NOMO-1 treated with DMSO at 0.1 percent for 48 hours (cell line): ENCODE measurements around the gene BICDL1.

Experiments used
- DNase-seq: peaks from one replicate; lab custom pipeline; 2025; ENCODE audit not compliant: unreplicated experiment; lab: John Stamatoyannopoulos, UW

BICDL1 gene

DNA sequence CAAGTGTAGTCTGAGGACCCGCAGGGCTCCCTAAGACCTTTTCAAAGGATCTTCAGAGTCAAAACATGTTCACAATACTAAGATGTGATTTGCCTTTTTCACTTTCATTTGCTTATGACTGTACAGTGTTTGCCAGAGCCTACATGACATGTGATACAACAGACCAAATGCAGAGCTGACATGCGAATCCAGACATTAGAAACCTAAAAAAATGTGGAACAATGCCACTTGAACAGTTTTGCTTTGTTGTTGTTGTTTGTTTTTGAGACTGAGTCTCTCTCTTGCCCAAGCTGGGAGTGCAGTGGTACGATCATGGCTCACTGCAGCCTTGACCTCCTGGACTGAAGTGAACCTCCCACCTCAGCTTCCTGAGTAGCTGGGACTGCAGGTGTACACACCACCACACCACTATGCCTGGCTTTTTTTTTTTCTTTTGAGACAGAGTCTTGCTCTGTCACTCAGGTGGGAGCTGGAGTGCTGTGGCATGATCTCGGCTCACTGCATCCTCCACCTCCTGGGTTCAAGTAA, 132.8 kb downstream of the BICDL1 start:
- no peak for DNase-seq

DNA sequence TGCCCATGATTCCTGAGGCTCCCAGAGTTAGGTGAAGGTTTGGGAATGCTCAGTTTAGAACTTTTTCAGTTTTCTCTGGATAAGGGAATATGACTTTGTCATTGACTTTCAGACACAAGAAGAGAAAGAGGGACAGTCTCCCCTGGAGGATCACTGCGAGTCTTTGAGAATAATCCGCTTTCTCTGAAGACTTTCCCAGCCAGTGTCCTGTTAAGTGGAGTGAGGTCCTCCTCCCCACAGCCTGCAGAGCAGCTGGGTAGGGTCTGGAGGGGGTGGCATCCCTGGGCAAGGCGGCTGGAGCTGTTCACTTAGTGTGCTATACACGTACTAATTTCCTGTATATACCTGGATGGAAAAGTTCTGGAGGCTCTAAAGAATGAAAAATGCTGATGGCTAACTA, 136.0 kb downstream of the BICDL1 start:
- DNase-seq: no peak

- DNase-seq: no peak
Measured at GRCh38 chr12:120125792-120126634, 137.0 kb downstream of the BICDL1 start.

GRCh38 chr12:120126635-120127005, 137.6 kb downstream of the BICDL1 start:
- peak; percentile 91 for DNase-seq

DNA sequence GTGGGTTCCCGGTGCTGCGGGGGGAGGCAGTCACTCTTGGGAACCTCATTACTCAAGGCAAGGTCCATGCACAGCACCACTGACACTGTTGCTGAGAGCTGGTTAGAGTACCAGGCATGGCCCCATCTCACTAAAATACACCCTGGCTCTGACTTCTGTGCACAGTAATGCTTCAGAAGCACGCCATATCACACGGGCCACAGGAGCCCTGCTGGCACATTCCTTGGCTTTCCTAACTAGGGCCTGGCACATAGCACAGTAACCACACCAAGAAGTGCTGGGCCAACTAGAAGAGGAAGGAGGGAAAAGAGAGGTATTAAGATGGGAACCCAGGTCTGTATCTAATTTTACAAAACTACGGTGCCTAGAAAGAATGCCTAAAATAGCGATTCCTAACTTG, 141.0 kb downstream of the BICDL1 start:
- no peak for DNase-seq

- no peak for DNase-seq
Measured at GRCh38 chr12:120131116-120131515, 142.1 kb downstream of the BICDL1 start.

DNA sequence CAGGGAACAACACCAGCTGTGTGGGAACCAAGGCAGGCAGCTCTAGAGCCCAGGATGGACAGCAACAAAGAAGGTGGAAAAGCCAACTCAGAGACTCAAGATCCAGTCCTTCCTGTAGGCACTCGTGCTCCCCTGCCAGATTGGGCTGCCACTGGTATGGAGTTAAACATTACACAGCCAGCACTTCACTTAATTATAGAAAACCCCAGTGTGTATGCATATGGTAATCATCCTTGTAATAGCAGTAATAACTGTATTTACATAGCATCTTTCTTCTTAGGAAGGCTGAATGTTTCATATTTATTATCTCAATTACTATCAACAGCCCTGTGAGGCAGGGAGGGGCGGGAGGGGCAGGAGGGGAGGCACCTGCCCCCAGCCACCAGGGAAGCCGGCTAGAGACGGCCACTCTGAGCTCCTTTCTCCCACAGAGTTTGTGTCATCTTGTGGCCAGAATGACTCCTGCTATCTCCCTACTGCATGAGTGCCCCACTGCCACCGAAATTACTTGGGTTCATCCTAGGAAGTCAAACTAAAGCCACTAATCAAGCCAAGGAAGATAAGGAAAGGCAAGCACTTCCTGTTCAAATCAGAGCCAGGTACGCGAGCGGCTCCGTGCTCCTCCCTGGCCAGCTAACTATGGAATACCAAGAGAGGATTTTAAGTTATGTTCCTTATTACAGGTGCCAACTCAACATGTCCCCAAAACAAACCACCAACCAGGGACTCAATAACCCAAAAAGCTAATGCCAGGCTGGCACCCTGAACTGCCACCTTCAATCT, 143.2 kb downstream of the BICDL1 start:
- no peak for DNase-seq

DNA sequence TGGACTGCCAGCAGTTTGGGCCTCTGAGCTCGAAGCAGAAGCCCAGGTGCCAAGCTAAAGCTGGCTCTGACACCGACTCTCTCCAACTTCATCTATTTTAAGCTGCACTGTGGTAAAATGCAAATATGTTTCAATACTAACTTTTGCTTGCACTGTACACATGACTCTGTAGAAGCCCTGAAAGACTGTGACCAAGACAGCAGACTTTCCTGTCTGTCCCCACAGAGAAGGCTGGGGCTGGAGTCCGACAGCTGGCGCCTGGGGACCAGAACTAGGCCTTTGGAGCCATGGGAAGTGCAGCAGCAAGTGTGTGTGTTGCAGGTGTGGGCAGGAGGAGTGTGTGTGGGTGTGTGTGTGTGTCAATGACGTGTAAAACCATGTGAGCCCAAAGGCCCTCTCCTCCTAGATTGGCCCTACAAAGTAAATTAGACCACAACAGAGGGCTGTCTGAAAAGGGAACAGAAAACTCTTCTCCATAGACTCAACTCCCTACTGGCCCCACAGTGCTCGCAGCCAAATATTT, 143.9 kb downstream of the BICDL1 start:
- DNase-seq: no peak

GRCh38 chr12:120134307-120134980, 145.4 kb downstream of the BICDL1 start:
- DNase-seq: no peak

- no peak for DNase-seq
Measured at GRCh38 chr12:120136093-120136770, 147.2 kb downstream of the BICDL1 start.

DNA sequence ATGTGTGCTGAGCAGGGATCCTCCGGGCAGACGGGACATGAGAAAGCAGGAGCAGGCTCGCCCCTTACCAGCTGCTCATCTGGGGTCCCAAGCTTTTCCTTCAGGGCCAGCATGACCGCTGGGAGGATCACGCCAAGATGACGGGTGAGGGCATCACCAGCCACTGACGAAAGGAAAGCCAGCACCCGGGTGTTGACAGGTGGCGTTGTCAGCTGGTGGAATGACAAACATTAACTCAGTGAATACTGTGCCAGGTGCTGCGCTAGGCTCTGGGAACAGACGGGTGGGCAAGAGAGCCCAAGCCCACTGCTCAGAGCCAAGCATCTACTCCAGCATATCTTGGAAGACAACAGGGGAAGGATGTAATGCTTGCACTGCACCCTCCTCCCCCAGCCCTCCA, 148.8 kb downstream of the BICDL1 start:
- DNase-seq: no peak

GRCh38 chr12:120138366-120138765, 149.3 kb downstream of the BICDL1 start:
- DNase-seq: no peak

- no peak for DNase-seq
Measured at GRCh38 chr12:120139958-120140357, 150.9 kb downstream of the BICDL1 start.

DNA sequence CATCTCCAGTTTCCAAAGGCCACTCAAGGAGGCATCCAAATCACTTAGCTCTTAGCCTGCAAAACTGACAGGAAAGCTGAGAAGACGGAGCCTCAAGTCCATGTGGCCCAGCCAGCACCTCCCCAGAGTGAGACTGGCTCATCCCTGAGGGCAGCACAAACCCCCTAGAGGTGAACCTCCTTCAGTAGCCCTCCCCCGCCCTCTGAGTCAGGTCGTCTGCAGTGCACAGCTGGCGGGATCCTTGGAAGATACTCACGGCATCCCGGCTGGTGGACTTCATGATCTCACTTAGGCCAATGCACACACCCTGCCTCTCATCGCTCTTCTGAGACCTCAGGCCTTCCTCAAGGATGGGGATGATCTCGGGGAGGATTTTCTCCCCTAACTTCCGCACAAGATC, 151.6 kb downstream of the BICDL1 start:
- DNase-seq: no peak

DNA sequence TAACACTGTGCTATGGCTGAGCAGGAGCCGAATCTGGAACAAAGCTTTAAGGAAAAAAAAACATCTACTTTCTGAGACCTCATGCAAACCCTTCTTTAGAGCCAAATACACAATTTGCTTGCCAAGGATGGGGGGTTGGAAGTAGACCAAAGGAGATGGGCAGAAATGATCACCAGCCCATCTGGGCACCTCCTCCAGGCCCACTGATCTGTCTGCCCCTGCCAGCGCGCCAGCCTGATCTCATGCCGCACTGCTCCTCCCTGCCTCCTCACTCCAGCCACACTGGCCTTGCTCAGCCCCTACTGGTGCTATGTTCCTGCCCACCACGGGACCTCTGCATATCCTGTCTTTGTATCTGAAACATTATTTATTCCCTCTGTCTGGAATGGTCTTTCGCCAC, 152.3 kb downstream of the BICDL1 start:
- DNase-seq: no peak

DNA sequence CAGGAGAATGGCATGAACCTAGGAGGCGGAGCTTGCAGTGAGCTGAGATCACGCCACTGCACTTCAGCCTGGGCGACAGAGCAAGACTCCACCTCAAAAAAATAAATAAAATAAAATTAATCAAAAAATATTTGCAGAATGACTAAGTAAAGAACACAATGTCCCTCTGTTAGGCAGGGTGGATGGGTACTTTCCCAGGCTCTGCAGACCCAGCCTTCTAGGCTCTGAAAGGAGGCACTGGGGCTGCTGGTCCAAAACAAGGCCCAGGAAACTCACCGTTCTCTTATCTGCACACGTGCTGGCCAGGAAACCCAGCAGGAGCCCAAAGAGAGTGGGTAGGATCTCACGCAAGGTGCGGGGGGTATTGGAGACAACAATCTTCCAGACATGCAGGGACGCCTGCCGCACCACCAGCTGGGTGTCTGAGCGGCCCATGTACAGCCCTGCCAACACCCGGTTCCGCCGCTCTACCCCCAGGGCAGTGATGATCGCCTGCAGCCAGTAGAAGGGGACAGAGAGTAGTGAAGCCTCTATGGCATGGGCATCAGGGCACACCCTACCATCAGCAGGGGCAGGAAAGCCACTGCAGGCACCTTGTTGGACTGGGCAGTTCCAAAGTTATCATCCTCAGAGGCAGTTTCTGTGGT, 153.3 kb downstream of the BICDL1 start:
- DNase-seq: no peak
